Pancreas (tissue), 10 donors: Measurements from ENCODE around the gene FBXL17. TPM values are rescaled to one million over a fixed set of nuclear protein-coding genes. Genes with fewer than 3 reads are reported as not detected.
"Not testable (repeated sequence)": the region's sequence is repeated elsewhere in the genome, so short reads cannot be mapped to it uniquely, and the experiment has no call there.

Experiments
- ATAC-seq, 4 donors: fragments of 200-7000 bp; cut with Tn5 transposase; one replicate each; pipeline versions ENCODE4 v1.8.0 to v1.9.1; 2020; ENCODE audit warnings: mild to moderate bottlenecking in 4 of 4, moderate library complexity in 4 of 4
- DNase-seq, 6 donors: peaks; one replicate each; pipeline ENCODE4 v3.0.0-alpha.2; 2020
- FAIRE-seq: peaks from 2 replicates; lab custom pipeline; 2012; peaks lifted over from hg19 to GRCh38; lab: Jason Lieb, UNC
- H3K27ac ChIP-seq, 4 donors: fragments of 200-600 bp; sonication (generic); 1 replicate in 3 of 4; 2 replicates in 1 of 4; pipeline versions ENCODE4 v1.5.0 to v1.8.0; 2020
- H3K27me3 ChIP-seq, 4 donors: fragments of 200-600 bp; one replicate each; pipeline ENCODE4 v1.8.0; 2021
- H3K36me3 ChIP-seq, 3 donors: fragments of 200-600 bp; sonication (generic) in 1 of 3; one replicate each; pipeline versions ENCODE4 v1.5.0 to v1.8.0; 2020 to 2021
- H3K4me1 ChIP-seq, 3 donors: fragments of 200-600 bp; one replicate each; pipeline ENCODE4 v1.8.0; 2021
- H3K4me3 ChIP-seq, 4 donors: fragments of 200-600 bp; sonication (generic) in 2 of 4; one replicate each; pipeline versions ENCODE4 v1.5.0 to v1.8.0; 2020 to 2021
- H3K9me3 ChIP-seq, 4 donors: fragments of 200-600 bp; one replicate each; pipeline ENCODE4 v1.8.0; 2021
- CTCF ChIP-seq, 4 donors: fragments of 200-600 bp; sonication (generic) in 3 of 4; IDR thresholded peaks; one replicate each; pipeline versions ENCODE4 v1.5.0 to v1.8.0; 2021; ENCODE audit warnings: antibody characterized with exemption in 4 of 4
- WGBS, 2 donors: extraction: QIAGEN DNeasy Blood & Tissue Kit; methylation state at CpG; one replicate each; pipeline ENCODE4 v1.1.7; 2013; 5-methylcytosine and 5-hydroxymethylcytosine counted together
- intact Hi-C, 3 donors: fragments of 100-400 bp; cut with DNase I; formaldehyde crosslinking; loops; one replicate each; pipeline versions ENCODE4 v1.11.1 to v1.14.2; 2022
- polyA plus RNA-seq, 2 donors: library from polyadenylated mRNA; stranded (reverse); fragments of 200-250 nt; gene quantifications; one replicate each; pipeline ENCODE4 v1.2.3, GENCODE V29; 2013
- total RNA-seq, 6 donors: library from RNA; stranded (reverse); fragmentation: NEBNext Ultra II Directional in 4 of 6; extraction: Animal tissue kit (Norgen Biotek cat#: 25700) in 4 of 6; gene quantifications; one replicate each; pipeline versions ENCODE4 v1.2.1 to v1.2.4, GENCODE V29; 2021 to 2023
- donor health status: healthy with polysubstance abuse.
- donor health status: DM: no; HTN: no; CAD: no; lungs with moderate emphysema.
- donor health status: DM: no; HTN: no; CAD: no.
- donor health status: control.
- donor health status: control.
- donor health status: Bipolar disorder and iron deficiency.
- donor health status: DM: yes; HTN: yes; CAD: no.
- donor health status: DM: no; HTN: no; CAD: no.
- donor health status: DM: no; HTN: no; CAD: no.
- donor health status: DM: yes; HTN: yes; CAD: no.

Gene FBXL17
- total and polyA plus RNA-seq, 8 donors = 4.2 to 11.1 (median 7.3) TPM

GRCh38 chr5:108398964-108399363, 17.1 kb upstream of the FBXL17 start:
- FAIRE-seq (no peak), DNase-seq (no peak), ATAC-seq (no peak)
- 63 to 79% methylated on average over 6 of the region's 6 CpGs for WGBS, 2 donors
- Histone ChIP-seq H3K27me3 (no peaks in the 10 kb centered on the region), H3K4me1 (no peaks in the 10 kb centered on the region), H3K9me3 (no peaks in the 10 kb centered on the region), H3K4me3 (no peak overlapping the region), H3K36me3 (no peaks in the 10 kb centered on the region), H3K27ac (no peak overlapping the region)
- TF ChIP-seq CTCF (IDR thresholded peaks at IDR 0.05) = no peak
- intact Hi-C loops = no loop called here

DNA sequence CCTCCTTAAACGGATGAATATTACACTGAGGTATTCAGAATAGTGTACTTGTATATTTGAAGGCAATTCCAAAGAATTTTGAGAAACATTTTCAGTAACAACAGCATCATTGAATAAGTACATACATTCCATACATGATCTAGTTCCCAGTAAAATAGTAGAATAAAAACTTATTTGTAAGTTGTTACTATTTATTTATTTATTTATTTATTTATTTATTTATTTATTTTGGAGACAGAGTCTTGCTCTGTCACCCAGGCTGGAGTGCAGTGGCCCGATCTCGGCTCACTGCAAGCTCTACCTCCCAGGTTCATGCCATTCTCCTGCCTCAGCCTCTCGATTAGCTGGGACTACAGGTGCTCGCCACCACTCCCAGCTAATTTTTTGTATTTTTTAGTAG, 14.9 kb upstream of the FBXL17 start:
- 87 to 95% methylated on average over 5 of the region's 5 CpGs for WGBS, 2 donors
- H3K4me3 ChIP-seq, H3K9me3 ChIP-seq, H3K27ac ChIP-seq, H3K4me1 ChIP-seq, H3K36me3 ChIP-seq, FAIRE-seq, intact Hi-C loops, DNase-seq, H3K27me3 ChIP-seq, ATAC-seq: not testable (repeated sequence)

- ATAC-seq (peak in 3 of 4 donors; percentile 38 to 63 (median 45)), FAIRE-seq (no peak), DNase-seq (peak in 1 of 6 donors; percentile 17)
- no peak overlapping the region for H3K4me3 ChIP-seq
- intact Hi-C loops = no loop called here
- H3K9me3 ChIP-seq = no peaks in the 10 kb centered on the region
- H3K27ac ChIP-seq = no peak overlapping the region
- H3K4me1 ChIP-seq = peaks cover 0 to 5% (median 4%) of the 10 kb centered on the region in 3 donors
- TF ChIP-seq CTCF (IDR thresholded peaks at IDR 0.05) = no peak
- no peaks in the 10 kb centered on the region for H3K27me3 ChIP-seq
- WGBS, 2 donors = 29 to 31% methylated on average over 3 of the region's 3 CpGs
- H3K36me3 ChIP-seq = no peaks in the 10 kb centered on the region
Observed at GRCh38 chr5:108387758-108388157, 5.9 kb upstream of the FBXL17 start.

DNA sequence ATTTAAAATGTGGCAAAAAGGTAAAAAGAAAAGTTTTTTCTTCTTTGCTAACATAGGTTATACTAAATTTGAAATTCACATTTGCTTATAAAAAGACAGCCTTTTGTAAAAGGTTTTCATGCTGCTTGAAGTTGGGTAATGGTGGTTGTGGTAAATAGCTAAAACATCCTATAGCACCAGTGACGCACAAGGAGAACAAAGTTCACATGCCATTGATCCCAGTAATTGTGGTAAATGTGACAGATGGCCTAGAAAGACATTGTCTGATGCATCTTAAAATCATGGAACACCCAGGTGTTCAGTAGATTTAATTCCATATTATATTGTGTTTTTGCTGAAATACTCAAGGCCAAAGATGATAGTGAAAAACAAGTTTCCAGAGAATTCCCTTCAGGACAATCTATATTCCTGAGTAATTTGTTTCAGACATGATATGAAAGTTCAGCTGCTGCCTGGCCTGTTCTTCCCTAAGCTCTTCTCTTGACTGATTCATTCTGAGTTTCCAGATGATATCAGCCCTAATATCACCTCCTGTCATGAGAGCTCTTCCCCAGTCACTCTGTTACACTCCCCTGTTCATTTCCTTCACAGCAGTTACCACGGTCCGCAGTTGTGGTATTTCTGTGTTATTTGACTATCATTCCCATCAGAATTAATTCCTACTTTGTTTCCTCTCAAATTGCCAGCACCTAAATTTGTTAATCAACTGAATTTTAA, 4.6 kb upstream of the FBXL17 start:
- H3K4me3 ChIP-seq = no peak overlapping the region
- TF ChIP-seq CTCF (IDR thresholded peaks at IDR 0.05) = no peak

DNA sequence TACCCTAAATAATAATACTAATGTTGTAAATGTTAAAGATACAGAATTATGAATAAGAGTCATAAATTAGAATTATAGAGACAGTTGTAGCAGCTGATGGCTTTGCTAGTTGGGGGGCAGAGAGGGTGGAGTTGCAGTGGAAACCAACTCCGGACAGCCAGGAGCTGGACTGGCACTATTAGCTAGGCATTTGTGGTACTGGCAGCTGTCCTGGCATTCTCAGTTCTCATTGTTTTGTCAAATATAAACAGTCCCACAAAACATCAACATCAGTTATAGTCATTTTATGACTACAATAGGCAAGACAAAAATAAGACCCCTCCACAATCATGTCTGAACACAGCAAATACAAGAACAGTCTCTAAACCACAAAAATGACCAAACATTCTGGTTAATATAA, 2.8 kb upstream of the FBXL17 start:
- Histone ChIP-seq H3K27me3 (no peaks in the 10 kb centered on the region), H3K4me3 (no peak overlapping the region), H3K27ac (no peak overlapping the region), H3K36me3 (no peaks in the 10 kb centered on the region), H3K4me1 (peaks cover 0 to 10% (median 4%) of the 10 kb centered on the region in 3 donors), H3K9me3 (no peaks in the 10 kb centered on the region)
- TF ChIP-seq CTCF (IDR thresholded peaks at IDR 0.05) = no peak
- ATAC-seq (no peak), DNase-seq (no peak), FAIRE-seq (no peak)
- WGBS, 2 donors = 86 to 91% methylated on average over 1 of the region's 1 CpG
- intact Hi-C loops = no loop called here

More for the DNA sequence above, 4.6 kb upstream of the FBXL17 start:
- no peak overlapping the region for H3K27ac ChIP-seq
- no peaks in the 10 kb centered on the region for H3K27me3 ChIP-seq
- H3K36me3 ChIP-seq = no peaks in the 10 kb centered on the region
- FAIRE-seq (no peak), DNase-seq (no peak), ATAC-seq (no peak)
- peaks cover 0 to 5% (median 4%) of the 10 kb centered on the region in 3 donors for H3K4me1 ChIP-seq
- 91% methylated on average over 3 of the region's 3 CpGs for WGBS, 2 donors
- intact Hi-C loops = no loop called here
- no peaks in the 10 kb centered on the region for H3K9me3 ChIP-seq
